NCI-H187 (cell line): ENCODE measurements around the gene SIL1.
A peak's percentile ranks its signal among the peaks of the same experiment; 100 is the strongest.

Experiments used
- DNase-seq, 2 experiments: peaks; one replicate each; lab custom pipeline; 2025; lab: John Stamatoyannopoulos, UW

Gene SIL1

DNA sequence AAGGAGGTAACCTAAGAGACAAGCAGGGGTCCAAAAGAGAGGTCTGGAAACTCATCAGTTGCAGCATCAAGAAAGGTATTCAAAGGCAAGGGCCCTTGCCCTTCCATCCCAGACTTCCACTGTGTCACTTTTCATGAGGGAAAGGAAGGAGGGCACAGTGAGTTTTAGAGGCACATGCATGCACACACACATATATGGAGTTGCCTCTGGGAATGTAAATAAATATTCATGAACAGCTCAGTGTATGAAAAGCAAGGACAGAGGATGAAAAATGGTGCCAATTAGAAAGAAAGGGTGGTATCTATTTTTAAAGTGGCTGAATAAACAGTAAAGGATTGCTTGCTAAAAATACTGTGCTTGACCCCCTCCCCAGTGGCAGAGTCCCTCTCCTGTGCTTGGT, 217.7 kb downstream of the SIL1 start:
- DNase-seq: no peak

DNA sequence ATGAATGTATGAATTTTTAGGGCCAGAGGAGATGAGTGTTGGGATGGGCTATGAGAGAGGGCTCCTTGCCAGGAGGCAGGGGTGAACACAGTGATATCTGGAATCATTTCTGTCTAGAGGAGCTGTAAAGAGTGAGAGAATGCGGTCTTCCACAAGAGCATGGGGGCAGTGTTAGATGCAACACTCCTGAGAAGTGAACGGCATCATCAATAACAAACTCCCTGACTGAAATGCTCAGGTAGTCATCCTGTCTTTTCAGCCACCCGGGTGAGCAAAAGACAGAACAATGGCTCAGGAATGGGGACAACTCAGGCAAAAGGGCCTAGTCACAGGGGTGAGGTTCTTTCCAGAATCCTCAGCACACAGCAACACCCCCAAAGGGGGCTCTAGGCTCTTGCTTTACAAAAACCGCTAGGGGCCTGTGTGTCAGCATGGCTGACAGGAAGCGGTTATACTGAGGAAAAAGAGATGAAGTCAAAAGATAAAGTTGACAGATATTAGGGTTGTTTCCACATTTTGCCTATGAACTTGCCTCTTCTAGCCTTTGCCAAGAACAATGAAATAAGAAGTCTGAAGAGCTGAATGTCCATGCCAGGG, 218.4 kb downstream of the SIL1 start:
- DNase-seq: no peak

DNA sequence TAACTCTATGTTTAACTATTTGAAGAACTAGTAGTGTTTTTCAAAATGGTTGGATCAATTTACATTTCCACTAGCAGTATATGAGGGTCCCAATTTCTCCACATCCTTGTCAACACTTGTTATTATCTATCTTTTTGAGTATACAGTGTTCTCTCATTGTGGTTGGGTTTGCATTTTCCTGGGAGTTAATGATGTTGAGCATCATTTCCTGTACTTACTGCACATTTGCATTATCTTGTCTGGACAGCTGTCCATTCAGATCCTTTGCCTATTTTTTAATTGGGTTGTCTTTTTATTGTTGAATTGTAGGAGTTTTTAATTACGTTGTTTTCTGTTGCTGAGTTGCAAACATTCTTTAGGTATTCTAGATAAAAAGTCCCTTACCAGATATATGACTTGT, 219.6 kb downstream of the SIL1 start:
- no peak for DNase-seq

DNA sequence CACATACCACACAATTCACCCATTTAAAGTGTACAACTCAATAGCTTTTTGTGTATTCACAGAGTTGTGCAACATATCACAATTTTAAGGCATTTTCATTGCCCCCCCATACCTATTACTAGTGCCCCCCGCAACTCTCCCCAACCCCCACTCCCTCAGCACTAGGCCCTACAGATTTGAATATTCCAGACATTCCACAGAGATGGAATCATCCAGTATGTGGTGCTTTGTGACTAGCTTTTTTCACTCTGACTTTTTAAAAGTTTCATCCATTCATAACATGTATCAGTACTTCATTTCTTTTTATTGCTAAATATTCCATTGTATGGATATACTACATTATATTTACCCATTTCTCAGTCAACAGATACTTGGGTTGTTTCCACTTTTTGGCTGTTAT, 220.1 kb downstream of the SIL1 start:
- DNase-seq: no peak

DNA sequence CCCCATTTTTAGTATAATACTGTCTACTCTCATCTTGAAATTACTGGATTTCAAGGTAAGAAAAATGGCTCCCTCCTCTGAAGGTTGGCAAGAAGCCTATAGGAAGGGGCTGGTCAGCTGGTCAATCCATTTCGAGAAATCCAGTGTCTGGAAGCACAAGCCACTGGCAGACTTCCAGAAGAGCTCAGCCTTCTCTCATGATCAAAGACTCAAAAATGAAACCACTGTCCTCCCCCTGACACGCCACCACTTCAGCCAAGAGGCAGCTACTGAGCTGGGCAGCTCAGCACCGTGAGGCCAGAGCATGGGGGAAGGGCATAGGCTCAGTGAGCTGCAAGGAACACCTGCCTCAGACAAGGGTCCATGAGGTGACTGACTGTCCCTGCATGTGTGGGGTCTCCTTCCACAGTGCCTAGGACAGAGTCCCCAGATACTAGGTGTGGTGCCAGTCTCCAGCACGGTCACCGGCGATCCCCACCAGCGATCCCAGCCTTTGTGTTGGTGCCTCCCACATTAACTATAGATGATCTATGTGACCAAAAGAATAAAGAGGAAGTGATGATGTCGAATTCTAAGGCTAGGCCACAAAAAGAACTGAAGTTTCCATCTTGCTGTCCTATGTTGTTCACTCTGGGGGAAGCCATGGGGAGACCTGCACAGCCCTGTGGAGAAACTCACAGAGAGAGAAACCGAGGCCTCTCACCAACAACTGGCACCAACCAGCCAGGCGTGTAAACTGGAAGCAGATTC, 222.9 kb downstream of the SIL1 start:
- DNase-seq: peak; percentile 13 to 37

DNA sequence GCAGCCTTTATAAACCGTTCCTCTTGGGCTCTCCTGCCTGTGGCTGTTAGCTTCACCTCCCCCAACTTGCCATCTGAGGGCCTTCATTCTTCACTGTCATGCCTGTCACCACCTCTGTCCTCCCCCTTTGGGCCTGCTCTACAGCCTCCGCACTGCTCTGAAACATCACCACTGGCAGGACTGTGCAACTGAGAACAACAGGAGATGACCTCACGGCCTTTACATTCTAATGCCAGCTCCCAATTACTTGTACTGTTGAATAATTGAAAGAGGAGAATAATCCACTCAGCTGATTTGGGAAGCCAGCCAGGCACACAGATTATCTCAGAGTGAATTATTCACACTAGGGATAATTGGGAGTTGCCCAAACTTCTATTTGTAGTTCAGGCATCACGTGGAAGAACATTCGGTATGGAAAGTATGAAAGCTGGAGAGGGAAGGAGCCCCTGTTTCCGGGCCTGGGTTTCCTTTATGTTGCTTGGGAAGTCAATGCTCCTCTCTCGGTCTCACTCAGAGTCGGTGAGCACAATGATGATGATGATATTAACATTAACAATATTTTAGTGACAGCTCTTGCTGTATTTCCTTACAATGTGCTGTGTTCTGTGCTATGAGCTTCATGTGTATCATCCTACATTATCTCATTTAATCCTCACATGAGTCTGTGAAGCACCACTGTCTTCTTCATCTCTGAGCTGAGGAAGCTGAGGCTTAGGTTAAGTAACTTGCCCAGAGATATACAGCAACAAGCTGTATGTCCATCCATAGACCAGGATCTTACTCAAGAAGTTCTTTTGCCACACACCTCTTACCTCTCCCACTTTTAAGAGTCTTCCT, 223.7 kb downstream of the SIL1 start:
- no peak for DNase-seq

DNA sequence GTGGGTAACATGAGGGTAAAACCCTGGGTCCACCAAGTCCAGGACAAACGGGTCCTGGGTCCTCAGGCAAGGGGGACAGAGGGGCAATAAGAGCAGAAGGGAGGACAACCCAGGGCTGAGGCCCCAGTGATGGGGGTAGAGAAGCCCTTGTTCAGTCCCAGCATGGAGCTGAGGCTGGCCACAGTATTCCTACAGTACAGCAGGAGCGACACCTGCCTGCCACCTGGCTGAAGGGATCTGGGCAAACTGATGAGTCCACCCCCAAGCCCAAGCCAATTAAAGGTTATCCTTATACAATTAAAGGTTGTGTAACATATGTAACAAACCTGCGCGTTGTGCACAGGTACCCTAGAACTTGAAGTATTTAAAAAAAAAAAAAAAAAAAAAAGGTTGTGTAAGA, 225.3 kb downstream of the SIL1 start:
- no peak for DNase-seq

DNA sequence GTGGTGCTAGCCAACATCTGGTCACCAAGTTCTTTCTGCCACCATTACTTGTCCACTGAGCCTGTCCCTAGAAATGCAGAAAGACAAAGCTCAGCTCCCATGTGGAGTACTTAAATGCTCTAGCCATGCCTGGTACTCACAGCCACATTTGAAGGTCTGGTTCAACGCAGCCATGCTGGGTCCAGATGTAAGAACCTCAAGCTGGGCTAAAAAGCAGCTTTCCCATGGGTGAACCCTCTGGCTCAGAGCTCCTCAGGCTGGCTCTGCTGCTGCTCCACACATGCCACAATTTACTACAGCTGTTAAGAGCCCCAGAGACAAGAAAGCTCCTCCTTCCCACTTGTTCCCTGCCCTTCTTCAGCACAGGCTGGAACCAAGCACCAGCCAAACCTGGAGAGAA, 225.9 kb downstream of the SIL1 start:
- no peak for DNase-seq

DNA sequence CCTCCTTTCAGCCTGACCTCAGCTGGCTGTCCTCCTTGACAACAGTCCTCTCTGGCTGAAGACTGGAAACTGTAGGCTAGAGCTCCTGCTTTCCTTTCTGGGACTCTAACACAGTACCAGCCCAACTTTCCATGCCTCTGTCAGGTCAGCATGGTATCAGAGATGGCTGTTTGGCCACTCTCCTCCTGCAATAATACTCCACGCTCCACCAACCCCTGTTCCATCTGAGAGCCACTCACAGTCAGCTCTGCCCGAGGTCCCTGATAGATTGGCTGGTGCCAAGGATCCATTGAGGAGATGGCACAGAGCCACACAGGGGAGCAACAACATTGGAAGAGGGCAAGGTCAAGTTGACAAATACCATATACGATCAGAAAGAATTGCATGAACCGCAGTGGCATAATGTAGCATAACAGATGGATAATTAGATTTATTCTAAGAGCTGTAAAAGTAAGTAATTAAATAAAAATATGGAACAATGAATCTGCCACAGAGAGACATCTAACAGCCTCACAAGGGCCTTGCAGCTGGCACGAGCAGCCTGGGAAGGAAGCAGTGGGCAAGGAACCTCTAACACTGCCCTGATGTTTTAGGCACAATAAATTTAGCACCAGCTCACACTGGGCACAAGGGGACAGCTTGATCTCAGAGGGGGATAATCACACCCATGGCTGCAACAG, 228.7 kb downstream of the SIL1 start:
- DNase-seq: no peak

DNA sequence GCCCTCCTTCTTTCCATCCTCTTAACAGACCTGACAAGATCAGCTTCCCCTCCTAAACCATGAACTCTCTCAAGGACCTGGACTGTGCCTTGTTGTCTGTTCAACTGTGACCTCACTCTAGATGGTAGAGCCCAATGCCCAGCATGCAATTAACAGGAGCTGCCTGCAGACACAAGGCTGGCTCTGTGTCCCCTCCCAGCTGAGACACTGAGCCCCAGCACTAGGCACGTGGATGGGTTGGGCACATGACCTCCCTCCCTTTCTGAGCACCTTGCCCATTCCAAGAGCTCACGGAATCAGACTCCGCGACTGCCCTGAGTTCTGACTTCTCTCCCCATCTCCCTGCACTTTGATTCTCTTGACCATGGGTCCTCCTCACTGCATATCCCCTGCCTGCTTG, 229.6 kb downstream of the SIL1 start:
- DNase-seq: no peak

DNA sequence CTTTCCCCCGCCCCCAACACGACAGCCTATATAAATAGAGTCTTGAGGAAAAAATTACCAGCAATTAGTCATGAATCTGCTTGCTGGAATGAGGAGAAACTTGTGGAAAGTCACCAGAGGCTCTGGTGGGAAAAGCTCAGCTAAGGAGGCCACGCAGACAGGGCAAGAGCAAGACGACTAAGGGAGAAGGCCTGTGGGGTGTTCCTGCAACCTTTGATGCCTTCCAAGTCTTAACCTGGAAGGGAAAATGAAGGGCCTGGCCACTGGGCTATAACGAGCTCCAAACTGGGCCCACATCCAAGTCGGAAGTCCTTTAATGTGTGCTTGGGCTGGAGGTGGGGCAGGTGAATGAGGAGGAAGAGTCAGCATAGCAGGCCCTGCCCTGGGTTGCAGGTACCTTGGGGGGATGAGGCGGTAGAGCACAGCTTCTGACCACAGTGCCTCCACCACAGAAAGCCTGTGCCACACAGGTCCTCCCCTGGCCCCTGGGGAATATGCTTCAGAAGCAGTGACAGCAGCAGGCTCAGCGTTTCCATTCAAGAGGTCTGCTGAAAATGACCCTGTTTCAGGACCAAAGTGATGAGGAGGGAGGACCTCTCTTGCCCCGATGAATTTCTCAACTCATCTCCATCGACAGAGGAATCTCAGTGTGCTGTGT, 230.2 kb downstream of the SIL1 start:
- DNase-seq: peak; percentile 25

DNA sequence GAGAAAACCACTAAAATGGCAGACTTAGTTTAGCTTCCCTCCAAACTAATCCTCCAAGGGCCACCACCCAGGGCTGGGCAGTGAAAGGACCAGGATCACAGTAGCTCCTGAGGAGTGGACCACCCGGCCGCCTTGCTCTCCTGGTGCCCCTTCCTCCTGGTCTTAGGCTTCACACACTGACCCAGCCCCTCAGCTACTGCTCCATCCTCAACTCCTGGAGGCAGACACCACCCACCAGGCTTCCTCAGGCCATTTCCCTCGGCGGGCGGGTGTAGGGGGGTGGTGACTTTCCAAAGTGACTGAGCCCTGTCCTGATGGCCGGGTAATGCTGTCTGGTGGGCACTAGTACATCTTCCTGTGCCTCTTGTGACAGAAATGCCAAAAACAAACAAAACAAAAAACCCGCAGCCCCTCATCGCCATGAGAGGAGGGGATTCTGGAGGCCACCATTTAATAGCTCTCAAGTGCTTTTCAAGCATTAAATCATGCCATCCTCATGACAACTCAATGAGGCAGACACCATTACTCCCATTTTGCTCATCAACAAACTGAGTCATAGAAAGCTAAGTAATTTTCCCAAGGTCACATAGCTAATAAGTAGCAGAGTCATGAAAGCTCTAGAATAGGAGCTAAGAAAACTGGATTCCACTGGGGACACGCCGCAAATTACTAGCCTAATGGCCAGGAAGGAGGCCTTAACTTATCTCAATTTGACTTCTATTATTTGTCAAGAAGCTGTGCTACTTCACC, 231.8 kb downstream of the SIL1 start:
- DNase-seq: no peak

DNA sequence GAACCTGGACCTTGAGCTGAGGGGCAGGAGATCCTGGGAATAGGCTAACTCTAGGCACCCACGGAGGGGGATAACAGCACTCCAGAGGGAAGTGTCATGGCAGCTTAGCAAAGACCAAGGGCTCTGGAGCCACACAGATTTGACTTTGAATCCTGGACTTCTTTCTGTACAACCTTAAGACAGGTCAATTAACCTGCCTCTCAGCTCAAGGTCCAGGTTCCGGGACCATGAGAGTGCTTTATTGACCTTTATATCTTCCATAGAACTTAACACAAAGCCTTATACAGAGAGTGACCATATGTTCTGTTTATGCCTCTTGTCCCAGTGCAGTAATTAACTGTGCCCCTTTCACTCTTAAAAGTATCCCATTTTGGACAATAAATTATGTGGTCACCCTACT, 232.5 kb downstream of the SIL1 start:
- DNase-seq: no peak

DNA sequence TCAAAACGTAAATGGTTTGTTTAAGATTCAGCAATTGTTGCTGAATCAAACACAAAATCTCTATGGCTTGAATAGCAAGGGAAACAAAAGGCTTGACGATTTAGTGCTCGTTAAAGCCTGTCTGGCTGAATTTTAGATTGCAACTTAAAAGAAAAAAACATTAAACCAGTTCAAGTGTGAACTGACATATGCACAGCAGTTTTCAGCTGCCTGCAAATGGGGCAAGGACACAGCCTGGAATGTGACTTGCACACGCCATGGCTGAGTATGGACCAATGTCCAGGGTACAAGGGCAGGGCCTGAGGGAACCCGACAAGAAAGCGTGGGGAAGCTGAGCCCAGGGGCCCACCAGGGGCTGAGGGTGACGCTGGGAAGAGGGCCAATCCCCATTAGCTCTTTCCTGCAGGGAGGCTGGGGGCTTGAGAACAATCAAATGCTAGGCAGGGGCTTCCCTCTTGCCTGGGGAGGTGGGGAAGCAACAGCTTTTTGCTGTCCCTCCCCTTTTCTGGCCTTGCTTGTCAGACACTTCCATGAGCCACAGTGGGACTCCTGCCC, 233.4 kb downstream of the SIL1 start:
- no peak for DNase-seq

DNA sequence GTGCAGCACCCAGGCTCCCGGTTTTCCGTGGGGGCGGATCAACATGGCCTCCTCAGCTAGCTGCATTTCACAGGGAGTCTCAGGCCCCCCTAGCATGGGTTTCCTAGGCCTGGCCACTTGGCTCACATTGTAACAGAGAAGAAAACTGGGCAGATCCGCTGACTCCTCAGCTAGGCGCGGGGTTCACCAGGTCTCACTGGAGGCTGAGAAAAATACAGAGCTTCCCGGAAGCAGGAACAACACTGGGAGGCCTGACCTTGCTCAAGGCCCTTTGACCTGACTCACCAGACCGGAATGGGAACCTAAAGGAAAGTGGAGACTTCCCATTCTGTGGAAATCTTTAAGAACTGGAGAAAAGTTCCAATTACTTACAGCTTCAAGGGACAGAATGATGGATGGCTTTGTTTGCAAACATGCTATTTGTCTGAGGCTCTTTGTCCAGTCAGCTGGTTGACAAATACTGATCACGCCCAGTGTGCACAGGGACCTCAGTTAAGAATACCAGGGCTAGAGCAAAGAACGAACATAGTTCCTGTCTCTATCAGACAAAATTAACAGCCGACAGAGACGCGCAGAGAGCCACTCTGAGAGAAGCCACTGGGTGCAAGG, 234.3 kb downstream of the SIL1 start:
- DNase-seq: no peak

DNA sequence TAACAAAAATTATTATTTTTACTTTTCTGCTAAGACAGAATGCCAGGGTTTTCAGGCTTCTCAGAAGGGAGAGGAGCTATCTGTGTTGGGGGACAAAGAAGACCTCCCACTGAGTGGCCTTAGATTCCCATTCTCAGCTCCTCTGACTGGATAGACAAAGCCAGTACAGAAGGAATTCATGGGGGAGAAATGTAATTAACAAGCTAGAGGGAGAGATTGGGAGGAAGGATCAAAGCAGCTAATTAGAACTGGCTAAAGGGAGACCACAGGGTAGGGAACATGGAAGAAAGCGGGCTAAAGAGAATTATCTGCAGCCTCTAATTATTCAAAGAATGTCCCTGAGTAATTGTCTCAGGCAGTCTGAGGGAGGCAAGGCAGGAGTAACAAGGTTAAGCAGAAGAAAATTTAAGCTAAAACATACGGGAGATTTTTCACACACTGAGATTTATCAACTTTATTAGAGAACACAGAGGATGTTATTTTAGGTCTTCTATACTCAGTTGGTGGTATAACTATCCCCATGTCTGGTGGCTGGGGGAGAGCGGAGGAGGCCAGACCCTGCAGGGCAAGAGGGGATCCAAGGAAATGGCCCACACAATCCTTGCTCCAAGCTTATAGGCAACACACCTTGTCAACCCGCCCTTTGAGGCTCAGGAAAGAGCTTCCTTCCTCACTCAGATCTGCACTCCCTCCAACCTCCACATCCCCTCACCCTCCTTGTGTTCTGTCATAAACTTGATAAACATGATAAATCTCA, 235.4 kb downstream of the SIL1 start:
- no peak for DNase-seq

DNA sequence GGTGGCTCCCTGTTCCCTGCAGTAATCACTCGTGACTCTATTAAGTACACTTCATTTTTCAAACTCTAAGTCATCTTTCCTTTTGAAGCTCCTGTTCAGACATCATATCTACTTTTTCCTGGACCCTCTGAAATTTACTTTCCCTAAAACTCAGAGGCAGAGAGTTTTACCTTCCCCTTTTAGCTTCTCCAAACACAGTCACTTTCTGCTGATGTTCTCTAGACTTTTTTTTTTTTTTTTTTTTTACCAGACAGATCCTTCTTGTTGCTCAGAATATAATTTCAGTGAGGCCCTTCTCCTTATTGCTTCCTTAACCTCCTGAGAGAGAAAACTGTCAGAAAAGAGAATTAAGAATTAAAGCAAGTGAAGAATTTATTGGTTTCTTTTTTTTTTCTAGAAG, 236.4 kb downstream of the SIL1 start:
- DNase-seq: no peak

DNA sequence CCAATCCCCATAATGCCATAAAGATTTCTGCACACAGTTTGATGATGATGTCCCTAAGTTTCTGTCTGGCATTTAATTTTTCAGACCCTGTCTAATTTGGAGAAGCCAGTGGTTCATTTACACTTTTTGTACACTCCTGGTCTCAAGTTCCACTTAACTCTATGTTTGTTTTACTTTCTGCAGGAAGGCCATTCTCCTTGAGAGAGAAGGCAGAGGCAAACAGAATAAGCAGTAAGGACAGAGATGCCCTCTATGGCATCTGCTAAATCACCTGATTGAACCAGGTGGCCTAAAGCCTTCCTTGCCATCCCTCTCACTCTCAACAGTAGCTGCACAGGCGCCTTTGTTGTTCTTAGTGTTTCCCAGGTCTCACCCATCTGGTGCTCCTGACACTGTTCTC, 236.9 kb downstream of the SIL1 start:
- peak in 1 of 2 experiments; percentile 24 for DNase-seq

DNA sequence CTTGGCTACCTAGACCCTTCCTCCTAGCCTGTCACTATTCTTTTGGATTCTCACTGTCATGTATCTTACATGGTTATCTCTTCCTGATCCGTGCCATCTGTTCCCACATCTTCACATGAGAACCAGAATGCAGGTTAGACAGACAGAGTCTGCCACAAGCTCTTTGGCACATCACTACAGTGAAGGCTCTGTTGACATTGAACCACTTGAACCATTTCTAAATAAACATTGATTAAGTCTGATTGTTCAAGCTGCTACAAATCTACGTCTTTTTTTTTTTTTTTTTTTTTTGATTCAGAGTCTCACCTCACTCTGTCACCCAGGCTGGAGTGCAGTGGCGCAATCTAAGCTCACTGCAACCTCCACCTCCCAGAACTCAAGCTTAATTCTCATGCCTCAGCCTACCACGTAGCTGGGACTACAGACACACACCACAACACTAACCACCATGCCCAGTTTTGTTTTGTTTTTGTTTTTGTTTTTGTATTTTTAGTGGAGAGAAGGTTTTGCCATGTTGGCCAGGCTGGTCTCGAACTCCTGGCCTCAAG, 237.9 kb downstream of the SIL1 start:
- peak; percentile 11 to 13 for DNase-seq
